GM18873 (cell line): ENCODE measurements around the gene FGFR3.

ENCODE experiments used
- ATAC-seq: cut with Tn5 transposase; IDR thresholded peaks from one replicate; pipeline ENCODE4 v1.9.1; 2021; ENCODE audit warnings: mild to moderate bottlenecking, moderate library complexity, moderate number of reproducible peaks; ENCODE audit not compliant: unreplicated experiment, low FRiP score

FGFR3 gene

DNA sequence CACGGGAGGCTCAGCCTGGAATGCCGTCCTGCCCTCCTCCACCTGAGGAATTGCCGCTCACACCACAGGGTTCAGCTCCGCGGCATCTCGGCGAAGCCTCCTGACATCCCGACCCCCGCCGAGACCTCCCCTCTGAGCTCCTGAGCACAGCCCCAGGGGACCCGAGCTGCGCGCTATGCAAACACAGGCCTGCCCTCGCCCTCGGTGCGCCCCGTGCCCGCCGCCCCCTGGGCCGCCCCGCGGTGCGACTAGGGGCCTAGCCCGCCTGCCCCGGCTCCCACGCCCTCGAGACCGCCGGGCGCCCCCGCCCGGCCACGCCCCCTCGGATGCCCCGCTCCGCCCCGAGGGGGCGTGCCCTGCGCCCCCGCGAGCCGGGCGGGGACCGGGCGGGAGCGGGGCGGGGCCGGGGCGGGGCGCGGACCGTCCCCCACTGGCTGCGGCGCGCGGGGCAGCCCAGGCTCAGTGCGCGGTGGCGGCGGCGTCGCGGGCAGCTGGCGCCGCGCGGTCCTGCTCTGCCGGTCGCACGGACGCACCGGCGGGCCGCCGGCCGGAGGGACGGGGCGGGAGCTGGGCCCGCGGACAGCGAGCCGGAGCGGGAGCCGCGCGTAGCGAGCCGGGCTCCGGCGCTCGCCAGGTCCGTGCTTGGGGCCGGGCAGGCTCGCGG, at the start of gene FGFR3:
Gene FGFR3 (plus strand): TSS at position 462 of the 664 bp plus-strand sequence. CDS start 642 bp downstream, outside the sequence.
- no peak for ATAC-seq

DNA sequence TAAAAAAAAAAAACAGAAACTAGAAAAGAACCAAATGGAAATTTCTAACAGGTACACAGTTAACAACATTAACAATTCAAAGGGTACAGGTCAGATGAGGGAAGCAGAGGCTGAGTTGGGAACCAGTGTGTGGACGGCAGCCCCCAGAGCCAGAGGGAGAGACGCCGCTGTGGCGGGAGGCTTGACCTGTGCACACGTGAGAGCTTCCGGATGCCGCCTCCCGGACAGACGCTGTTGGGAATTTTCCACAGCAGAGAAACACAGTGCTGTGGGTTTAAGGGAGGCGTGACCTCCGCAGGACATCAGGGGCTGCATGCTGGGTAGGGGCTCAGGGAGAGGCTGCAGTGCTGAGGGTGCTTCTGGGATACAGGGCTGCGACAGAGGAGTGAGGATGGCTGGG, 49.5 kb upstream of the FGFR3 start:
- no peak for ATAC-seq

DNA sequence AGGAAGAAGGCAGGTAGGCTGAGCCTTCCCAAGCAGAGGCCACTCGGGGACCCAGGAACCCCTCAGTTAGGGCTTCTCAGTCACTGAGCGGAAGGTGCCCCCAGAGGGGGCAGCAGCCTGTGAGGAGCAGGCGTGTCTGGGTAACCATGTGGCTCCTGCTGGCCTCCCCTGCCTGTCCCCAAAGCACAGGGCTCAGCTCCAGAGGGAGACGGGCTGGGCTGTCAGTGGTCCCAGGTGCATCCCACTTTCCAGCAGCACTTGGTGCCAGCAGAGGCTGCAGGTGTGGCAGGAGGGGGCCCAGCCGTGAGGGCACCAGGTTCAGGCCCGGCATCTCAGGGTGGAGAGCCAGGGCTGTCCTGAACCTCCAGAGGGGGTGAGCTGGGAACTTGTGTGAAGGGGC, 49.1 kb upstream of the FGFR3 start:
- no peak for ATAC-seq

DNA sequence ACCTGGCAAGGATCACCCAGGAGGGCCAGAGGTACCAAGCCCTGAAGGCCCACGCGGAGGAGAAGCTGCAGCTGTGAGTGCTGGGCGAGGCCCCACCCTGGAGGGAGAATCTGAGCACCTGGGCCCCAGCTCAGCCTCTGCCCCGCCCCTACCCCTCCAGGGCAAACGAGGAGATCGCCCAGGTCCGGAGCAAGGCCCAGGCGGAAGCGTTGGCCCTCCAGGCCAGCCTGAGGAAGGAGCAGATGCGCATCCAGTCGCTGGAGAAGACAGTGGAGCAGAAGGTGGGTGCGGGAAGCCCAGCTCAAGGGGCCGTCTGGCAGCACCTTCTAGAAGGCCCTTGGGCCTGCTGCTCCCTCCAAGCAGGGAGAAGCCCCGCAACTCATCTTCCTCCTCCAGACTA, 48.5 kb upstream of the FGFR3 start:
- no peak for ATAC-seq

DNA sequence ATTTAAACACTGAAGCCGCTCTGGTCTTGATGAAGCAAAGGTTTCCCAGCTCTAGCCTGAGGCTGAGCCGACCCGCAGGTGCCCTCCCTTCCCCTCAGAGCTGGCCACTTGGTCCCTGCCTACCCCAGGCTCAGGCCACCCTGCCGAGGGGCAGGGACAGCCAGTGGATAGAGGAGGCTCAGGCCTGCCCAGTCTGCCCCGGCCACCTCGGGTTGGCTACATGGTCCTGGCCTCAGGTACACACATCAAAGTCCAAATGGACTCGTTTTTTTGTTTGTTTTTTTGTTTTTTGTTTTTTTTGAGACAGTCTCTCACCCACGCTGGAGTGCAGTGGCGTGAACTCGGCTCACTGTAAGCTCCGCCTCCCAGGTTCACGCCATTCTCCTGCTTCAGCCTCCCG, 47.9 kb upstream of the FGFR3 start:
- ATAC-seq, result no peak

DNA sequence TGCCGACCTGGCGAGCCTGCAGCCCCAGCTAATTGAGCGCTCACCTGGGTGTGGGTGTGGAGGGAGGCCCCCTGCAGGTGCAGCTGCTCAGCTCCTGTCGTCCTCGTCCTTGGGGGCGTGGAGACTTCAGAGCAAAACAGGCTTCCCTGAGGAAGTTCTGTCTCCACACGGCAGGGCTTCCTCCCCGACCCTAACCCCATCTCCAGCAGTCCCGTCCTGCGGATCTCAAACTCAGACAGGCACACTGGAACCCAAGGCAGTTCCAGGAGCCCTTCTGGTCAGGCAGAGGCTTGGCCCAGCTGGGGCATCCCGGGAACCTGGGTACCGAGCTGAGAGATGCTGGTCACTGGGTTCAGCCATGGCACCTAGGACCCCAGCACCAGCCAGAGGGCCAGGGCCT, 47.4 kb upstream of the FGFR3 start:
- no peak for ATAC-seq

DNA sequence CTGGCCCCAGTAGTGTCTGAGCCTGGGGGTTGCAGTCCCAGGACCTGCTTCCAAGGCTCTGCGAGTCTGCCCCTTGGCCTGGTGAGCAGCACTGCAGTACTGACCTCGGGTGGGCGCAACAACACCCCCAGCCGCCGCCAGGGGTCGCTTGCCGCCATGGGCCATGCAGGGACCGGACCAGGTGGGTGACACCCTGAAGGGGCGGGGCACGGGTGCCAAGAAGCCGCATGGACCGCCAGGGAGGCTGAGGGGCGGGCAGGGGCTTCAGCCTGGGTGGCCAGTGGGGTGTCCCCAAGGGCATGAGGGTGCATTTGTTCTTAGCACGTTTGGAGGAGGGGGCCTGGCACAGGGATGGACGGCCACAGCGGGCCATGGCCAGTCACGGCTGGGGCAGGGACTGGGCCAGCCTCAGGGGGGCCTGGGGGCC, 46.8 kb upstream of the FGFR3 start:
- ATAC-seq, result no peak

DNA sequence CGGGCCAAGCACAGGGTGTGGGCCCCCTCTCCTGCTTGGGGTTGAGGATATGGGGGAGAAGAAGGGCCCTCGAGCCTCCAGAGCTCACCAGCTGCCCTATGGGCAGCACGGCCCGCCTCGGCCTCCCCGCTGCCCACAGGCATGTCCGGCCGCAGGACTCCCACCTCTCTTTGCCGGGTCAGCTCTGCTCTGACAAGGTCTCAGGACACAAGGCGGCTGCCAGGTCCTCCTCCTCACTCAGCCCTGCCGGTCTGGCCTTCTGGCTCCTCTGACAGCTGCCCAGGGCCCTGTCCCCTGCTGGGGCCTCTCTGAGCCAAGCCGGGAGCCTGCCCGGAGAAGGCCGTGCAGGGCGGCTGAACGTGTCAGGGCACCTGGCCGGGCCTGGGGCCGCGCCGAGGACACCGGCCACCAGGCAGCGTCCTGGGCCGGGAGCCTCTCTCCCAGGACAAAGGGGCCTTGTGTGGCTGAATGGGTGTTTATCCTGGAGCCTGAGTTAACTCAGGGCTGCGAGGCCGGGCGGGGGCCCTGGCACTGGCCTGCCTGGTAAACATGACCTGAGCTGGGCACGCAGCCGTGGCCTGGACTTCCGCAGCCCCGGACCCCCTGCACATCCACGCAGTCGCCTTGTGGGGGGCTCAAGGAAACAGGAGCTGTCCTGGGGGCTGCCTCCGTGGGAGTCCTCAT, 46.0 kb upstream of the FGFR3 start:
- ATAC-seq, result no peak

DNA sequence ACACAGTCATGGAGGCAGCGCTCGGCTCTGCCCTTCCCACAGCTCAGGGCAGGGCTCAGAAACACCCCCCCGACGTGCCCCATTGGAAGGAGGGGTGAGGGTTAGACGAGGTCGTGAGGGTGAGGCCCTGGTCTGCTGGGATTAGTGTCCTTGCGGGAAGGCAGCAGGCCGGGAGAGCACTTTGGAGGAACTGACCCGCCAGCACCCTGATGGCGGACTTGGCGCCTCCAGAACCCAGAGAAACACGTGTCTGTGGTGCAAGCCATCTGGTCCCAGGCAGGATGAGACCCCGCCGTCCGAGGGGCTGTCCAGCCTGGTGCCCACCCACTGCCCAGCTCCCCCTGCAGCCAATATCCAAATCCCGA, 45.5 kb upstream of the FGFR3 start:
- ATAC-seq, result no peak

DNA sequence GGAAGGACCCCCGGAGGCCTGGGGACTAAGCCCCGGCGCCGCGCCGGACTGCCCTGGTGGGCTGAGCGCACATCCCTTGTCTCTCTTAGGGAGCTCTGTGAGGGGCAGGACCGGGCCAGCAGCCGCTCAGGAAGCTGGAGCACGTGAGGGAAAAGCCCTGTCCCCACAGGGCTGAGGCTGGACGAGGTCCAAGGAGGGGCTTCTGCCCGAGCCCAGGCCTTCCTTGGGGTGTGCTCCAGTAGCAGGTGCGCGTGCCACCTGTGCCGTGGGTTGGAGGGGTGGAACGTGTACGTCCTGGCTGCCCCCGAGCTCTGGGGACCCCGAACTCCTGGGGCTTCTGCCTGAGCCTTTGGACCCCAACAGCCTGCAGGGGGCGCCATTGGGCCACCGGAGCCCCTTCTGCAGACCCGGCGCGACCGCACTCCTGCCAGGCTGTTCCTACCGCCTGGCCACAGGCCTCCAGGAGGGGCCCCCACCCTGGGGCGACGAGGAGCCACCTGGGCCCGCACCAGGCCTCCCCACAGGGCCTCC, 44.6 kb upstream of the FGFR3 start:
- ATAC-seq, result no peak

DNA sequence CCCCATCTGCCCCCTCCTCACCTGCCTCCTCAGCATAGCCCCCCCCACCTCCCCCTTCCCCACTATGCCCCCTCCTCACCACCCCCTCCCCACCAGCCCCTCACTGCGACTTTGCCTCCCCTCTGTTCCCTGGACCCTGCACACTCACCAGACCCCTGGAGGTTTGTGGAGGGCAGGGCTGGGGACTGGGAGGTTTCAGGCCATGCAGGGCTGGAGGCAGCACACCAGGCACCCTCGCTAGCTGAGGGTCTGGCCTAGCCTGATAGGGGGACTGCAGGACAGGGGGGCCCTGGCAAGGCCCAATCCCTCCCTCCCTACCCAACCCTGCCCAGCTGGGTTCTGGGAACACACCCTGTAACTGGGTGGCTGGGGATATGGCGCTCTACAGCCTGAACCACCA, 43.7 kb upstream of the FGFR3 start:
- no peak for ATAC-seq

DNA sequence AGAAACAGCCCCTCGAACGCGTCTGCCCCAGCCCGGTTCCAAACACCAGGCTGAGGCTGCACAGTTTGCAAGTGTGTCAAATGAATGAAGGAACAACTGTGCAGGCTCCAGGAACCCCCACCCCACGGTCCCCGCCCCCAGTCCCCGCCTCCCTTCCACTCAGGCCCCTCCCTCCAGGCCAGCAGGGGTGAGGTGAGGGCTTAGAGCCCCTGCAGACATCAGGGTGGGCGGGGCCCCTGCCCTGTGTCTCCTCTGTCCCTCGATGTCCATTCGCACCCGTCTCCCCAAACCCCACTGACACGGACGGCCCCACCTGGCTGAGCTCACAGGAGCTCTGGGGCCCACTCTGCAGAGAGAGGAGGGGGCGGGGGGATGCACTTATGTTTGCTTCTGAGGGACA, 43.3 kb upstream of the FGFR3 start:
- no peak for ATAC-seq

DNA sequence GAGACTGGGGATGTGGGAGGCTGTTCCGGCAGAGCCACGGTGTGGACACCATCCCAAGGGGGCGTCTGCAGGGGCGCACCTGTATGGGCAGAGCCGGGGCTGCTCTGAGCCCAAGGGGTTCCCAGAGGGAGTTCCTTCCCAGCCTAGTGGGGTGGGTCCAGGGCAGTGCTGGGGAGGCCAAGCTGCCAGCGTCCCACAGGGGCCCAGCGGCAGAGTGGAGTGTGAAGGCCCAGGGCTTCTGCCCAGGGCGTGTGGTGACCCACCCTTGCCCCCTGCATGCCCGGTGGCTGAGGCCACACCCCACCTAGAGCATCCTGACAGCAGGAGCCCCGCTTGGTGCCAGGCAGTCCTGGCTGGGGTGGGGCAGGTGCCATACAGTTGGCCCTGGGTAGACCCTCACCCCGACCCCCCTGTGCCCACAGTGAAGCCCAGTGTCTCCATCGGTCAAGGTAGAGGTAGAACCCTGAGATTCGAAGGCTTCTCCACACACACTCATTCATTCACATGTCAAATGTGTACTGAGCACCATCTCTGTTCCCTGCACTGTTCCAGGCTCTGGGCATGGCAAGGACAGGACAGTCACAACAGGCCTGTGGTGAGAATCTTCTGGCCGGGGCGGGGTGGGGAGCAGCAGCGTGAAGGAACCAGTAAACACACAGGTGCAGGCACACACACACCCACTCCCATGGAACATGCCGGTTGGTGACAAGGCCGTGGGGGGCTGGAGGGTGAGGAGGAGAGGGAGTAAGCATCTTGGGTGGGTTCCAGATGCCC, 42.5 kb upstream of the FGFR3 start:
- no peak for ATAC-seq

DNA sequence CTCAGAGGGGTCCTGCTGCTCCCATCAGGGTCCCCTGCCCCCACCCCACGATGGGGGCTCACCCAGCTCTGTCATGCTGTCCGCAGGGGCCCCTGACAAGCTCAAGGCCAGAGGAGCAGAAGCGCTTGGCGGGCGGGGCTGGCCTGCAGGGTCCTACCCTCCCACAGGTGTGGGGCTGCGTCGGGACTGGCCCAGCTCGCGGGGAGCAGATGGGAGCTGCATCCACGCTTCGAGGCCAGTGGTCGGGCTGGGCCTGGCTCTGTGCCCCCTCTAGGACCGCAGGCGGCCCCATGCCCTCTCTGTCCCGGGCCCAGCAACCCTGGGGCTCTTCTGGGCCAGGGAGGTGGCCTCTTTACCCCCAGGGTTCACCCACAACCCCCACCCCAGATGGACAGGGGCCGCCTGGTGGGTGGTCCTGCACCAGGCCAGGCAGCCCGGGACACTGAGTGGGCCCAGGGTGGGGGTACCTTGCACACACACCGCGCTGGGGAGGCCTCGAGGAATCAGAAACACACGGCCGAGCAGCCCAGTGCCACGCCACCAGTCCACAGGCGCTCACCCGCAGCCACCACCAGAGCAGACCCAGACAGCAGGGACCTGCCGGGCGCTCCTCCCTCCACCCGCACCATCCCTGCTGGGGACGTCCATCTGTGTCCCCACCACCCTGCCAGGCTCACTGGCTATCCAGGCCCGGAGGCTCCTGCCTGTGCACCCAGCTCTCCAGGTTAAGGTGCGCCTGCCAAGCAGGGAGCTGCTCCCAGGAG, 41.8 kb upstream of the FGFR3 start:
- ATAC-seq, result no peak

DNA sequence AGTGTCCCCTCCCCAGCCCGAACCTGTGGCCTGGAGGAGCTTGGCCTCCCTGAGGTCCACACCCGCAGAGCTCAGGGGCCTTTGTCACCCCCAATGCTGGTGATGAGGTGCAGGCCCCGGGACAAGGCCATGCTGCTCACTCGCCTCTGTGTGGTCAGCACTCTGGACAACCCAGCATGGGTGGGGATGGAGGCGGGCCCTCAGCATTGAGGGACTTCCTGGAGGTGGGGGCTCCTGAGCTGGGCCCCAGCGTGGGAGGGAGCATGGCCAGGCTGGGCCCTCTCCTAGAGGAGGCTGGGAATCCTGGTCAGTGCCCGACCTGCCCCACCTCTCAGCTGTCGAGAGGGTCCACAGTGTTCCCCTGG, 41.2 kb upstream of the FGFR3 start:
- no peak for ATAC-seq

DNA sequence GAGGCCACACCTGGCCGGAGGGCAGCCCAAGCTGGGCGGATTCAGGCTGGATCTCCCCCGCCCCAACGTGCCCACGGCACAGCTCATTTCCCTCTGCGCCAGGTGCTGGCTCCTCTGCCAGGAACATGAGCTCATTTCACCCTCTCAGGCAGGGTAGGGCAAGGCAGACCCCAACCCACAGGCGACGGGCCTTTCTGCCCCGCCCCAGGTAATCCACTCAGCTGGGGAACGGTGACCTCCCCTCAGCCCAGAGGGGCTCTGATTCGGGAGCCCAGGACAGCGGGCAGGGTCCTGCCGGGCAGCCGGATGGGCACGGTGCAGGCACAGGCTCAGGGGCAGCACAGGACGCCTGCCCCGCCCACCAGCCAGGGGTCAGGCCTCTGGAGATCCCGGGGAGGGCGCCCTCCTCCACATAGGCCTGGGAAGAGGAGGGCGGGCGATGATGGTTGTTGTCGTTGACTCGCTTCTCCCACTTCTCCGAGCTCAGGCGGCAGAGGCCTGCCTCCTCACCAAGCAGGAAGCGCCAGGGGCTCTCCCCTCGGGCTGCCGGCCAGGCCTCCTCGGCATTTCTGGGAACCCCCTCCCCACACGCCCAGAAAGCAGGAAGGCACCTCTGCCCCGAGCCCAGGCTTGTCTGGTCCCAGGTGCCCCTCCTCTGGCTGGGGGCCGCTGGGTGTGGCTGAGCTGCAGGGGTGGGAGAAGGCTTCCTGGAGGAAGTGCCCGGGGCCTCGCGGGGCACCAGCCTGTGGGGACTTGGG, 40.6 kb upstream of the FGFR3 start:
- no peak for ATAC-seq

DNA sequence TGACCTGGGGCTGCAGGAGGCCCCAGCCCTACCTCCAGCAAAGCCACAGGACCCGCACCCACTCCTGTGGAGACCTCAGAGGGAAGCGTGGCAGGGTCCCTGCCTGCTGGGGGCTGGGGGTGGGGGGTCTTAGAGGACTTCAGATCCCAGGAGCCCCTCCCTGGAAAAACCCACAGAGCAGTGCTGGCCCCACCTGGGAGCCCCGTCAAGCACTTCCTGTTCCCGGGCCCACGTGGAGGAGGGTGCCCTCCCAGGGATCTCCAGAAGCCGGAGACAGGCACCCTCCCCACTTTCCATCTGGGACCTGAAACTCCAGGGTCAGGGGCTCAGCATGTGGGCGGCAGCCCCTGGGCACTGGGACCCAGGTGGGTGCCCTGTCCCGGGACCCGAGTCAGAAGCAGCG, 39.8 kb upstream of the FGFR3 start:
- no peak for ATAC-seq

DNA sequence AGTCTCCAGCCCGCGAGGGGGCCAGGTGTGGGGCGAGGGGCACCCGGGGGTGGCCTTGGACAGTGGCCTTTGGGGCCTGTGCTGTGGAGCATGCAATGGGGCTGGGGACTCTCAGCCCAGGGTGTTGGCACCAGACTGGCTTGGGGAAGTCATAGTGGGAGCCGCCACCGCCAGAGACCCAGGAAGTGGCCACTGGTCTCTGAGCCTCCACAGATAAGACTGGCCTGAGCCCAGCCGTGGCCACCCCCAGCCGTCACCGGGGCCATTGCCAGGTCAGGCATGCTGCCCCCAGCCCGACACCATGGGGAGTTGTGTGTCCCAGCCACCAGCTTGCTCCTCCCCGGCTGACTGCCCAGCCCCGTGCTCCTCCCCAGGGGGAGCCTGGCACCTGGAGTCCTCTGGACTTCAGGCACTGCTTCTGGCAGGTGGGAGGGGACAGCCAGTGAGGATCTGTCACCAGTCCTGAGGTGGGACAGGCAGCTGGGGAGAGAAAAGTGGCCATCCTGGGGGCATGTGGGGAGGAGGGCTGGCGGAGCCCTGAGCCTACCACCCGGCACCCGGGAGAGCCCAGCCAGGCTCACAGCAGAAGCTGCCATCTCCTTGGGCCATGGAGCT, 39.3 kb upstream of the FGFR3 start:
- no peak for ATAC-seq

DNA sequence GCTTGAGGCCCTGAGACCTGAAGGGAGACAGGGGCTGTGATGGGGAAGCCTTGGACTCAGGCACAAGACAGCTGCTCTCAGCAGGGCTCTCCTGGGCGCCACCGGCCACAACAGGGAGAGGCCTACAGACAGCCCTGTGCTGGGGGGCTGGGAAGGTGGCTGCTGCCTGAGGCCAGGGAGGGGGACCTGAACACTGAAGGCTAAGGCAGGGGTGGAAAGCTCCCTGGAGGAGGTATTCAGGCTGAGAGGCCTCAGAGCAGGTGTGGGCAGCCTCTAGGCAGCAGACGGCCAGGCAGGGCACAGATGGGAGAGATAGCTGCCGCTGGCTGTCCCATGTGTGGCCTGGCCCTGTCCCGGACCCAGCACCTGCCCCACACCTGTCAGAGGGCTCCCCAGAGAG, 38.8 kb upstream of the FGFR3 start:
- ATAC-seq, result no peak

DNA sequence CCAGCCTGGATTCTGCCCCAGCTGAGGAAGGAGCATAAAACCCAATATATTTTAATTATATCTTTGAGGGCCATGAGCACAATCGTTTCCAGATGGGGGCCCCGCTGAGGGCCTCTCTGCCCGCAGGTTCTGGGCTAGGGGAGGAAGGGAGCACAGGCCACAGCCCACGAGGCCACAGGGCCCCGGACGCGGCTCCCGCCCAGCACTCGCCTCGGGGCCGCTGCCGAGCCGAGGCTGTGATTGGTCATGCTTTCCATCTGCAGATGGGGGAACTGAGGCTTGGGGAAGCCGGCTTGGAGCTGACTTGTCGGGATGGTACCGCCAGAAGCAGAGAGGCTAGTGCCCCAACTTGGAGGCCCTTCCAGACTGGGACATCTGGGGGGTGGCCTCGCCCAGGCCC, 37.8 kb upstream of the FGFR3 start:
- no peak for ATAC-seq
